NCI-H1092 (cell line): ENCODE measurements around the gene CTNNA3.

Experiments used
- DNase-seq: peaks from one replicate; lab custom pipeline; 2025; lab: John Stamatoyannopoulos, UW

CTNNA3 gene

DNA sequence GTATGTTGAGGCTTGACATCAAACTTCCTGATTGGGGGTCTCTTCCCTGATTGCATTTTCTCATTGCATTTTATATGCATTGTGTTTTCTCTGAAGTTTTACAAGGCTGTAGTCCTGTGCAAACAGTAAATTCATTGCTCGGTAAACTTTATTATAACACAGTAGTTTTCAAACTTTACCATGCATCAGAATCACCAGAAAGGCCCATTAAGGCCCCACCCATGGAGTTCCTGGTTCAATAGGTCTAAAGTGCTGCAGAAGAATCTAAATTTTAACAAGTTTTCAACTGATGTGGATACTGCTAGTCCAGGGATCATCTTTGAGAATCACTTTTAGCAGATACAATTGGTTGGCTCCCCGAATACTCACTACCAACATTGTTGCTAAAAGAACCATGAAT, 1404.9 kb downstream of the CTNNA3 start:
- DNase-seq, result no peak

- DNase-seq, result no peak
These were observed 1411.4 kb downstream of the CTNNA3 start for GRCh38 chr10:66284621-66285020.

DNA sequence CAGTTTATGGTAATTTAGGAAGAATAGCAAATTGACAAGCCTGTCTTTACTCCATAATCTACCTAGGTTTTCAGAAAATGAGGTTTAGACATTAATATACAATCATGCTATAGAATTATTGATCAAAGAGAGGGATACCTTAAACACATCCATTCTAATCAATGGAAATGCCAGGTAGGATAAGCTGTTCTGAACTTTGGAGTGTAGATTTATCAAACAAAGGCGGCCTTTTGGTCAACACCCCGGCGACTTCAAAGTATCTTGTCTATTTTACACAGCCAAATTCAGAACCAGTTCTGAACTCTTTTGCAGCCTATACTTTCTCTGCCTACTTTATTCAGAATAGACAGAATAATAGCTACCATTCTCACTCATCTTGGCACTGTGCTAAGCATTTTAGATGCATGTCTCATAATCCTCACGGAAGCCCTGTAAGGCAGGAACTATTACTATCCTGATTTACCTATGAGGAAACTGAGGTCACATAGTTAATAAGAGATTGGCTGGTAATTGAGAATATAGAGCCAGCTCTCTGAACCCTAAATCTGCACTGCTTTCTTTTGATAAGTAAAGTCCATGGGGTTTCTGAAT, 1412.0 kb downstream of the CTNNA3 start:
- DNase-seq, result no peak

GRCh38 chr10:66283064-66283463, 1412.9 kb downstream of the CTNNA3 start:
- no peak for DNase-seq

DNA sequence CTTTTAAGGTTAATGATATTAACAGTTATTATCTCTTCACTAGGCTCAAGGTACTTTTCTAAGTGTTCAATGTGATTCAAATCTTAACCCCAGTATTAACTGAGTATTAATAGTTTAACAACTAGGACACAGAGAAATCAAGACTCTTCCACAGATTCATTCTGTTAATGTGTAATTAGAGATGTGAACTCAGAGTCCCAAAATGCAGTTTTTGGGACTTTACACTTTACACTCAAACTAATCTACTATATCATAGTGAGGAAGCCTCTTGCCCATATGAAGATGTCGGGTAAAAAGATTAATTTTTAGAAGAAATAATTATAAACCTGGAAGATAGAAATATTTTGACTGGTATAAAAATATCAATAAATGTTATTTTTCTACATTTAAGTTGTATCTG, 1414.7 kb downstream of the CTNNA3 start:
- no peak for DNase-seq

DNA sequence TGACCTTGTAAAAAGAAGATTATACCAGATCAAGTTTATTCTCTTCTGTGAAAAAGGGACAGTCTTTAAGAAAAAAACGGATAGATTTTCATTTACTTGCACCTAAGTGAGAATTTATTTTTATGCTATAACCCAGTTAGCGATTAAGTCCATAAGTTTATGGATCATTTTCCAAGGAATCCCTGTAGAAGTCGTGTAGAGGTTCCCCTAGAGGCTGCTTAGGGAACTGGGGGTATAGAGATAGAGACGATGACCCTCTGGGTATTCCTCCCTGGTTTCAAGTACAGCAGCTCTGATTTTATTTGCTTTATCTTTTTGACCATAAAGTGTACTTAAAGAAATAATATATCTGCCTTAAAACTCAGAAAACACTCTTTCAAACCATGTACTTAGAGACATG, 1418.5 kb downstream of the CTNNA3 start:
- no peak for DNase-seq

- DNase-seq, result no peak
These were observed 1422.0 kb downstream of the CTNNA3 start for GRCh38 chr10:66273966-66274519.

DNA sequence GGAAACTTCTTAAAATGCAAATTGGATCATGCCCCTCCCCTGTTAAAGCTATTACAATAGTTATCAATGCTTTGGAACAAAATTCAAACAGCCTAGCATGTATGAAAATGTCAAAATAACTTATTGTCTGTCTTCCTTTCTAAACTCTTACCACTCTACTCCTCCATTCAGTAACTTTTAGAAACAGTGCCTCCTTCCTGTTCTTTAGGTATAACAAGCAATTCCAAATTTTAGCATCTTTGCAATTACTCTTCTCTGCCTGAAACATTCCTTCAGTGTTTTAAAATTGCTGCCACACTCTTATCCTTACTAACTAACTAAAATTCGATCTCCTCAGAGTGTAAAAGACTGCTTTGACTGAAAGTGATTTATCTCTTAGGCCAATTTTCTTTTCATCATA, 1430.6 kb downstream of the CTNNA3 start:
- no peak for DNase-seq

- no peak for DNase-seq
These were observed 1436.2 kb downstream of the CTNNA3 start for GRCh38 chr10:66259836-66260235.

- no peak for DNase-seq
These were observed 1437.3 kb downstream of the CTNNA3 start for GRCh38 chr10:66258693-66259092.

- DNase-seq, result no peak
These were observed 1438.2 kb downstream of the CTNNA3 start for GRCh38 chr10:66257801-66258200.

DNA sequence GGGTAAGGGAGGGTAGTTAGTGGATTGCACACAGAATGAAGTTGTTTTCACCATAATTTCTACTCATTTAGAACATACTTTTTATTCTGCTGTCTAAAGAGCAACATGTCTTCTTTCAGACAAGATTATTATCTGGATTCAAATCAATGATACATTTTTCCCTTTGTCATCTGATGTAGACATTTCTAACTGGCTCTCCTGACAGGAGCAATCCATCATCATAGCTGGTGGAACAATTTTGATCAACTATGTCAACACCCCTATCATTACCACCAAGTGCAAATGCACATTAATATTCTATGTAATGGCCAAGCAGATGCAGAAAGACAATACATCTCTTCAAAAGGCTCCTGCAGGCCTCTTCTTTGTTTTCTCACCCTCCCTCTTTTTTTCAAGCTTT, 1443.0 kb downstream of the CTNNA3 start:
- DNase-seq, result no peak

DNA sequence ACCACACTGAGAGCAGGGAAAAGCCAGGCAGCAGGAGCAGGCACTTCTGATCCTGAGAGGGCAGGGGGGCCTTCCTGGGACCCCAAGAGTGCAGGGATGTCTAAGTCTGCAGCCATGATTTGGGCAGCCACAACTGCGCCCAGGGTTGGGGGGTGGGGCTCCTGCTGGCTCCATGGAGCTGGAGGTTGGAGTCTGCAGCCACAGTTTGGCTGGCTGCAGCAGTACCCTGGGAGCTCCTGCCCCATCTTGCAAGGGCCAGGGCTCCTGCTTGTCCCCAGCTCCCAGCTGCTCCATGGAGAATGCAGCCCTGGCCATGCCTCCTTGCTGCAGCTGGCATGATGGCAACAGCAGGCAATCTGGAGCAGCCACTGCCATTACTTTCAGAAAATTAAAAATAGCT, 1449.8 kb downstream of the CTNNA3 start:
- DNase-seq, result no peak

GRCh38 chr10:66244953-66245352, 1451.0 kb downstream of the CTNNA3 start:
- DNase-seq, result no peak

GRCh38 chr10:66242885-66243284, 1453.1 kb downstream of the CTNNA3 start:
- no peak for DNase-seq

DNA sequence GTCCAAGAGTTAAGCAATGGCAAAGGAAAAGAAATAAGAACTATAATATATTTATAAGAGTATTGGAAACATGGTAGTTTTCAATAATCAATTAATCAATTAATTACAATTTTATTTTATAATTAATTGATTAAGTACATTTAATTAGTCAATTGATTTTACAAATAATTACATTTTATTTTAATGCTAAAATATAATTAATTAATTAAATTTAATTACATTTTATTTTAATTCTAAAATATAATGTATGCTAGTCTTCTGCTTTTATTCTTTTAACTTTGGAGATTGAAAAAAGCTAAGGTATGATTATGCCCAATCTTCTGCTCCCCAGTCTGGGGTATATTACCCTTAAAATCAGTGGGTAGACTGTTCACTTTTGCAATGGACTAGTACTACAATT, 1456.9 kb downstream of the CTNNA3 start:
- no peak for DNase-seq

- DNase-seq, result no peak
These were observed 1457.7 kb downstream of the CTNNA3 start for GRCh38 chr10:66238343-66238742.

- no peak for DNase-seq
These were observed 1461.1 kb downstream of the CTNNA3 start for GRCh38 chr10:66234872-66235271.

DNA sequence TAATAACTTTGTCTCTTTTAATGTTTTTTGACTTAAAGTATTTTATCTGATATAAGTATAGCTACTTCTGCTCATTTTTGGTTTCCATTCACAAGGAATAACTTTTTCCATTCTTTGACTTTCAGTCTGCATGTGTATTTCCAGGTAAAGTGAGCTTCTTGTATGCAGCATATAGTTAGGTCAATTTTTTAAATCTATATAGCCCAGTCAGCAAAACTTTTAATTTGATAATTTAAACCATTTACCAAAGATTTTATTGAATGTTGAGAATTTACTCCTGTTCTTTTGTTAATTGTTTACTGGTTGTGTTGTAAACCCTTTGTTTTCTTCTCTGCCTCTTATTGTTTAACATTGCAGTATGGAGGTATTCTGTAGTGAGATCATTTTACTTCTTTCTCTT, 1467.1 kb downstream of the CTNNA3 start:
- no peak for DNase-seq

- no peak for DNase-seq
These were observed 1472.3 kb downstream of the CTNNA3 start for GRCh38 chr10:66223656-66224055.

GRCh38 chr10:66222462-66223046, 1473.4 kb downstream of the CTNNA3 start:
- no peak for DNase-seq

DNA sequence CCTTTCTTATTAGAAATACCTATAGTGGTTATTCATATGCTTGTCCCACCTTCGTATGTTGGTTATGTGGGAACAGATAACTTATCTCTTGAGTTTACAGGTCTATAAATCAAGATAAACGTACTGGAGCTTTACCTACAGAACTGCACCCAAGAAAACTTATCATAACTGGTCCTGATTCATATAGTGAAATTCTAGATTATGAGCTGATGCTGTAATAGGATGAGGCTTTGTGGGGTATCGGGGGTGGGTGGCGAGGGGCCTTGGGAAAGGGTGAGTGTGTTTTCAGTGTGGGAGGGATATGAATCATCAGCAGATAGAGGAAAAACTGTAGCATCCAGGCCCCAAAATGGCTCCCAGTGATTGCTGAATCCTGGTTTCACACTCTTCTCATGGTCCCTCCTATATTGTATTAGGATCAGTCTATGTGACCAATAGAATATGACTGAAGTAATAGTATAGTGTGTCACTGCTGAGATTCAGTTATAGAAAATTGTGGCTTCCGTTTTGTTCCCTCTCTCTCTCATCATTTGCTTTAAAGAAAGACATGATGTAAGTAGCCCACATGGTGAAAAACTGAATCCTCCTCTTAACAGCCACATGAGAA, 1476.9 kb downstream of the CTNNA3 start:
- DNase-seq, result no peak

- no peak for DNase-seq
These were observed 1477.7 kb downstream of the CTNNA3 start for GRCh38 chr10:66218289-66218688.

DNA sequence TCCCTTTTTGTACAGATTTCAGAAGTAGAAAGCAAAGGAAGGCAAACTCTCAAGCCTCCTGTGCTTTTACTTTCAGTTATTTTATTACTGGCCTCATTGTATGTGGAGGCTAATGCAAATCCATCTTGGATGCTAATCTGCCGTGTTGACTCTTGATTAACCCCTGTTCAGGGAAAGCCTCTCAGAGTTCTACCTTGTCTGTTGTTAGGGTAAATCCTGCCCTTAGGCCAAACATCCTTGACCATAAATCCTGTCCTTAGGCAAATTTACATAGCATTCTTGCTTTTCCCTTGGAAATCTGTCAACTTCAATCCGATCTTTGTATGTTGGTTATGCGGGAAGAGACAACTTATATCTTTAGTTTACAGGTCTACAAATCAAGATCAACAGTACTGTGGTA, 1480.1 kb downstream of the CTNNA3 start:
- DNase-seq, result no peak
